Ascending aorta (tissue), 2 donors: ENCODE data around the gene RASSF3. TPM values are rescaled to one million over a fixed set of nuclear protein-coding genes. Genes with fewer than 3 reads are reported as not detected.
A peak's percentile ranks its signal among the peaks of the same experiment; 100 is the strongest.

Experiments used
- DNase-seq, 2 donors: peaks; one replicate each; pipeline ENCODE4 v3.0.0-alpha.2; 2019; ENCODE audit warnings: low spot score in 2 of 2
- H3K27ac ChIP-seq, 2 donors: fragments of 200-600 bp; sonication (generic); one replicate each; pipeline ENCODE4 v1.5.1; 2016 to 2017; ENCODE audit warnings: mild to moderate bottlenecking in 1 of 2
- H3K27me3 ChIP-seq: fragments of 200-600 bp; sonication (generic); one replicate; pipeline ENCODE4 v1.5.1; 2017
- H3K36me3 ChIP-seq, 2 donors: fragments of 200-600 bp; sonication (generic); one replicate each; pipeline ENCODE4 v1.5.1; 2016
- H3K4me1 ChIP-seq, 2 donors: fragments of 200-600 bp; sonication (generic); one replicate each; pipeline ENCODE4 v1.5.1; 2016 to 2017; ENCODE audit warnings: mild to moderate bottlenecking in 1 of 2
- H3K4me3 ChIP-seq, 2 donors: fragments of 200-600 bp; sonication (generic); one replicate each; pipeline ENCODE4 v1.5.1; 2016 to 2017; ENCODE audit warnings: mild to moderate bottlenecking in 1 of 2
- H3K9me3 ChIP-seq, 2 donors: fragments of 200-600 bp; sonication (generic); one replicate each; pipeline ENCODE4 v1.5.1; 2016
- intact Hi-C: fragments of 100-400 bp; cut with DNase I; formaldehyde crosslinking; loops from one replicate; pipeline ENCODE4 v1.15.1; 2023
- total RNA-seq: library from RNA; depleted of rRNA; stranded (reverse); fragments of >200 nt; gene quantifications from one replicate; pipeline ENCODE4 v1.1.0, GENCODE V29; 2016
- TF ChIP-seq, protein P1 (sequence below), 3 experiments: fragments of 200-600 bp in 2 of 3; fragments of 450-650 bp in 1 of 3; sonication (generic) in 2 of 3; IDR thresholded peaks; one replicate each; pipeline ENCODE4 v1.5.1; 2016 to 2019; ENCODE audit warnings: antibody characterized with exemption in 3 of 3, mild to moderate bottlenecking in 1 of 3, moderate library complexity in 1 of 3

The RASSF3 gene
- total RNA-seq, 1 donor from 2014 or later, result 79.6 TPM

DNA sequence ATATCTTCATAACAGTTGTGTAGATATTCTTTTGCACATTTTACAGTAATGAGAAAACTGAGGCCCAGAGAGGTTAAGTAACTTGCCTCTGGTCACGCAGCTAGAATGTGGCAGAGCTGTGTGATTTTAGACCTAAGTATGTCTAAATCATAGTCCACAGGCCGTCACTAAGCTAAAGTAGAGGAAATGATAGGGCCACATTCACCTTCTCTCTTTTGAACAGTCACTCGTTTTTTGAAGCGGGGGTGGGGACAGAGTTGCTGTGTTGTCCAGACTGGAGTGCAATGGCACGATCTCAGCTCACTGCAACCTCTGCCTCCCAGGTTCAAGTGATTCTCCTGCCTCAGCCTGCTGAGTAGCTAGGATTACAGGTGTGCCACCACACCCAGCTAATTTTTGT, 68.5 kb downstream of the RASSF3 start:
- peaks cover 32 to 79% of the 10 kb centered on the region in 2 donors for H3K4me1 ChIP-seq
- no peak overlapping the region for H3K4me3 ChIP-seq
- no peaks in the 10 kb centered on the region for H3K27me3 ChIP-seq
- TF ChIP-seq, protein P1, sequence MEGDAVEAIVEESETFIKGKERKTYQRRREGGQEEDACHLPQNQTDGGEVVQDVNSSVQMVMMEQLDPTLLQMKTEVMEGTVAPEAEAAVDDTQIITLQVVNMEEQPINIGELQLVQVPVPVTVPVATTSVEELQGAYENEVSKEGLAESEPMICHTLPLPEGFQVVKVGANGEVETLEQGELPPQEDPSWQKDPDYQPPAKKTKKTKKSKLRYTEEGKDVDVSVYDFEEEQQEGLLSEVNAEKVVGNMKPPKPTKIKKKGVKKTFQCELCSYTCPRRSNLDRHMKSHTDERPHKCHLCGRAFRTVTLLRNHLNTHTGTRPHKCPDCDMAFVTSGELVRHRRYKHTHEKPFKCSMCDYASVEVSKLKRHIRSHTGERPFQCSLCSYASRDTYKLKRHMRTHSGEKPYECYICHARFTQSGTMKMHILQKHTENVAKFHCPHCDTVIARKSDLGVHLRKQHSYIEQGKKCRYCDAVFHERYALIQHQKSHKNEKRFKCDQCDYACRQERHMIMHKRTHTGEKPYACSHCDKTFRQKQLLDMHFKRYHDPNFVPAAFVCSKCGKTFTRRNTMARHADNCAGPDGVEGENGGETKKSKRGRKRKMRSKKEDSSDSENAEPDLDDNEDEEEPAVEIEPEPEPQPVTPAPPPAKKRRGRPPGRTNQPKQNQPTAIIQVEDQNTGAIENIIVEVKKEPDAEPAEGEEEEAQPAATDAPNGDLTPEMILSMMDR (IDR thresholded peaks at IDR 0.05), result no peak
- intact Hi-C loops, result loop anchor here (2.0 kb wide), 1 partner anchor 54 kb away; no protein-coding TSS in a partner anchor
- H3K36me3 ChIP-seq, result no peaks in the 10 kb centered on the region
- peak overlapping the region; percentile 93 for H3K27ac ChIP-seq
- DNase-seq, result peak in 1 of 2 donors; percentile 62
- no peaks in the 10 kb centered on the region for H3K9me3 ChIP-seq

DNA sequence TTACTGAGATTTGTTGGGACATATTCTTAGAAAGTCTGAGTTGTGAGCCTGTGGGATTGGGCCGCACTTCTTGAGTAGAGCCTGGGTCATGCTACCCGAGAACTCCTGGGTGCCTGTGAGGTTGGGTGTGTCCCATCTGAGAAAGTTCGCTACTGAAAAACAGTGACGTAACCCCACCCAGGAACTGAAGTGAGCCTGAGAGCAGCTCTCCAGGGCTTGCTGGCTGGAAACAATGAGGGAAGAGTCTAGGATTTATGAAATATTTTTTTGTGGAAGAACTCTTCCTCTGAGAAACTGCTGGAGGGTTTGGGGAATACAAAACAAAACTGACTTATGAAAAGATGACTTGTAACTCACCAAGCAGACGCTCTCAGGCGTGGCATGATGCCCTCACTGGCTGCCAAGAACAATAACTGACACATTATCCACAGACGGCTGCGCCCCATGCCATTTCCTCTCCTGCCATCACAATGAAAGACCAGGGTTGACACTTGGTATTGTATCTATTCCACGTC, 69.2 kb downstream of the RASSF3 start:
- TF ChIP-seq, protein P1 (IDR thresholded peaks at IDR 0.05), result no peak
- Histone ChIP-seq H3K4me3 (peak overlapping the region in 1 of 2 donors; percentile 44), H3K36me3 (no peaks in the 10 kb centered on the region), H3K27me3 (no peaks in the 10 kb centered on the region), H3K27ac (peak overlapping the region; percentile 93), H3K9me3 (no peaks in the 10 kb centered on the region), H3K4me1 (peaks cover 25 to 72% of the 10 kb centered on the region in 2 donors)
- peak; percentile 81 to 94 for DNase-seq
- intact Hi-C loops, result loop anchor here (2.0 to 10.0 kb wide), 2 partner anchors 55 to 455 kb away; partner anchors contain the start of gene KICS2

DNA sequence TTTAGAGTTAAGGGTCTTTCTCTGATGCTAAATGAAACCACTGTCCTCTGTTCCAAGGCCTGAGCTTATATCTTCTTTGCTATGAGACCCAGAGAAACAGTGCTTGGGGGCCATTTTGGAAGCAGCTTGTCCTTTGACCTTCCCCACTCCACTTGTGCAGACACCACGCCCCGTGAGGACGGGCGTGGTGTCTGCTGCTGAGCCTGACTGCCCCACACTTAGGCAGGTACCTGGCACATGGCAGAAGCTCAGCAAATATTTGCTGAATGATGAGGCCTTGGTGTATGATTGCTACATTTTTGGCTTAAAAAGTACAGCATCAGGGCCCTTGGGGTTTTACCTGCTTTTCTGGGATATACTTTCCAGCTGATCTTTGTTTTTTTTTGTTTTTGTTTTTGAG, 69.9 kb downstream of the RASSF3 start:
- Histone ChIP-seq H3K4me1 (peaks cover 23 to 68% of the 10 kb centered on the region in 2 donors), H3K9me3 (no peaks in the 10 kb centered on the region), H3K27ac (peak overlapping the region; percentile 93), H3K36me3 (peaks cover 0 to 3% of the 10 kb centered on the region in 2 donors), H3K27me3 (no peaks in the 10 kb centered on the region), H3K4me3 (peak overlapping the region in 1 of 2 donors; percentile 44)
- no peak for DNase-seq
- intact Hi-C loops, result loop anchor here (10.0 kb wide), 1 partner anchor 455 kb away; the partner anchor contains the start of gene KICS2
- TF ChIP-seq, protein P1 (IDR thresholded peaks at IDR 0.05), result no peak

DNA sequence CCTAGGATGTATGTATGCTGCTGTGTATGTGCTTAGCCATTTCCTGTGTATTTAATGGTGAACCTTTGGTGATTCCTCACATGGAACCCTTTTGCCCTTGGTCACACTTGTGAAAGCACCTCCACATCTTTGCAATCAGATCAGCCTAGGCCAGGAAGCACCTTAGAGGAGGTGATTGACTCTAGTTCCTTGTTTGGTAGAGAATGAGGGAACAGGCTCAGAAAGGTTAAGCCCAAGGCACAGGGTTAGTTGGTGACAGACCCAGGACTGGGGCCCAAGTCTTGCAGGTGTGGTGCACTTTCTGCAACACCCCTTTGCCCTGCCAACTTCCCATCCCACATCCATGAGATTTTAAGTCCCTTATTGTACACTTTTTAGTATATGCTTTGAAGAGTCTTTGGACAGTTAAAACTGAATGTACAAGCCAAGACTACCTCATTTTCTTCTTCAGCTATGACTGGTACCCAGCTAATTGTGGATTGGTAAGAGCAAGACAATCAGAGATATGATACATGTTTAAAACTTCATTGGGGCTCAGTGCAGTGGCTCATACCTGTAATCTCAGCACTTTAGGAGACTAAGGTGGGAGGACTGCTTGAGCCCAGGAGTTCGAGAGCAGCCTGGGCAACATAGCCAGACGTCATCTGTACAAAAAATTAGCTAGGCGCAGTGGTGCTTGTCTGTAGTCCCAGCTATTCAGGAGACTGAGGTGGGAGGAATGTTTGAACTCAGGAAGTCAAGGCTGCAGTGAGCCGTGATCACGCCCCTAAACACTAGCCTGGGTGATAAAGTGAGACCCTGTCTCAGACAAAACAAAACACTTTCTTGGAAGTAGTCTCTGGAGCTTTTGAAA, 71.1 kb downstream of the RASSF3 start:
- Histone ChIP-seq H3K27ac (peak overlapping the region; percentile 93), H3K36me3 (peaks cover 4 to 10% of the 10 kb centered on the region in 2 donors), H3K9me3 (no peaks in the 10 kb centered on the region), H3K4me1 (peaks cover 20 to 64% of the 10 kb centered on the region in 2 donors), H3K27me3 (no peaks in the 10 kb centered on the region), H3K4me3 (no peak overlapping the region)
- no peak for DNase-seq
- TF ChIP-seq, protein P1 (IDR thresholded peaks at IDR 0.05), result no peak
- intact Hi-C loops, result loop anchor here (2.0 to 10.0 kb wide), 2 partner anchors 71 to 457 kb away; partner anchors contain the start of genes KICS2 and RASSF3

DNA sequence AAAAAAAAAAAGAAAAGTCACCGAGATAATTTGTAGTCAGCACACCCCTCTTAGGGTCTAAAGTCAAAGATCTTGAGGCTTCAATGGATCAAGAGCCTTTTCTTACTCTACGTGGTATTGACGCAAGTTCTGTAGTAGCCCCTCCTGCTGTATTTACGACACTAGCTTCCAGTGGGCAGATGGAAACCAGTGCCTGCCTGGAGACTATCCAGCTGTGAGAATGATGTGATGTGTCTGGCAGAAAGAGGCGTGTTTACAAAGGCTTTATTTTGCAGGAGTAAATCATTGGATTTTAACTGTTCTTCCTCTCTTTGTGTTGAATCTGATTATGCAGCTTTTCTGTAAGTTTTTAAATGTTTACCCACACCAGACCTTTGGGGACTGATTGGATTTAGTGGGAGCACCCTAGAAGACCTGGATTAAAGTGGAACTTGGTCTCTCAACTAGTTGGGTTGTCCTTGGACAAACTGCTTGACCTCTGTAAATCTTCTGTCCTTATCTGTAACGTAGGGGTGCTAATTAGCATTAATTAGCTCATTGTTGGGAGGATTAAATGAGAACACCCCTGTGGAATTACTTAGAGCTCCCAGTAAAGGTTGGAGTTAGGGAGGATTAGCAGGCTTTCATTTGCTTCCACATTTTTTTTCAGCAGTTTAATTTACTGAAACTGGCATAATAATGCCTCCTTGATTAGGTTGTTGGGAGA, 72.4 kb downstream of the RASSF3 start:
- no peak overlapping the region for H3K4me3 ChIP-seq
- no peaks in the 10 kb centered on the region for H3K9me3 ChIP-seq
- DNase-seq, result peak in 1 of 2 donors; percentile 80
- TF ChIP-seq, protein P1 (IDR thresholded peaks at IDR 0.05), result no peak
- peak overlapping the region; percentile 93 for H3K27ac ChIP-seq
- intact Hi-C loops, result loop anchor here (2.0 to 10.0 kb wide), 2 partner anchors 72 to 458 kb away; partner anchors contain the start of genes KICS2 and RASSF3
- no peaks in the 10 kb centered on the region for H3K27me3 ChIP-seq
- peaks cover 8 to 14% of the 10 kb centered on the region in 2 donors for H3K36me3 ChIP-seq
- peaks cover 10 to 51% of the 10 kb centered on the region in 2 donors for H3K4me1 ChIP-seq
